NCI-H2196 (cell line): ENCODE results near the gene EVA1A.

Experiments
- DNase-seq: peaks from one replicate; lab custom pipeline; 2025; ENCODE audit not compliant: unreplicated experiment; lab: John Stamatoyannopoulos, UW

EVA1A gene

DNA sequence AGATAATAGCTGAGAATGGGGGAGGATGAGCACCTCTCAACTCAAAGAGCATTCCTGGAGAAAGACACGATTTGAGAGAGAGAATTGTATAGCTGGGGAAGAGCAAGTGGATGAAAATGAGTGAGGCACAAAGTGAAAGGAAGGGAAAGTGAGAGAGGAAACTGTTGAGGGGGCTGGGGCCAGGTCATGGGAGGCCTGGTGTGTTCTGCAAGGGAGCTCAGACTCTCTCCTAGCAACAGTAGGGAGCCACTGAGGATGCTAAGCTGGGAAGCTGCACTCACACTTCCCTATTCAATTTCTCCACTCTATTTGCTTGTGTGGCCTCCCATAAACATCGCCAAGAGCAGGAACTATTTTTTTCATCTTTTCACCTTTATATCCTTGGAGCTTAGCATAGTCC lies 14.8 kb downstream of the EVA1A start:
- no peak for DNase-seq

GRCh38 chr2:75545387-75545786 lies 15.4 kb downstream of the EVA1A start:
- DNase-seq: no peak

DNA sequence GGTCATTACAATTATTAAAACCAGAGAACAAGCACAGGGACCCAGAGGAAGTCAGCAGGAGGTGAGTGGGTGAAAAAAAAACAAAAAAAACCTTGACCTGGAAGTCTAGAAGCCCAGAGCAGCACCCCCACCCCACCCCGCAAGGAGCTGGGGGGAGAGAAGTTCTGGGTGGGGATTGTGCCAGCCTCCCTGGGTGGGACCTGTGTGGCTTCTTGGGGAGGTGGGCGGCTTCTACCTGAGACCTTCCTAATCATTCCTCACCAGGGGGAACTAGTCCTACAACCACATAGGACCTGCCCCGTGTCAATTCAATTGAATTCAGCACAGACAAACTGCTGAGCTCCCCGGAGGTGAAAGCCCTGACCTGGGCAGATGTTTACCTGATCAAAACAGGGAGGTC lies 17.3 kb downstream of the EVA1A start:
- DNase-seq: no peak

GRCh38 chr2:75541430-75541829 lies 19.3 kb downstream of the EVA1A start:
- DNase-seq: no peak

- no peak for DNase-seq
Observed at GRCh38 chr2:75540994-75541393, 19.7 kb downstream of the EVA1A start.

DNA sequence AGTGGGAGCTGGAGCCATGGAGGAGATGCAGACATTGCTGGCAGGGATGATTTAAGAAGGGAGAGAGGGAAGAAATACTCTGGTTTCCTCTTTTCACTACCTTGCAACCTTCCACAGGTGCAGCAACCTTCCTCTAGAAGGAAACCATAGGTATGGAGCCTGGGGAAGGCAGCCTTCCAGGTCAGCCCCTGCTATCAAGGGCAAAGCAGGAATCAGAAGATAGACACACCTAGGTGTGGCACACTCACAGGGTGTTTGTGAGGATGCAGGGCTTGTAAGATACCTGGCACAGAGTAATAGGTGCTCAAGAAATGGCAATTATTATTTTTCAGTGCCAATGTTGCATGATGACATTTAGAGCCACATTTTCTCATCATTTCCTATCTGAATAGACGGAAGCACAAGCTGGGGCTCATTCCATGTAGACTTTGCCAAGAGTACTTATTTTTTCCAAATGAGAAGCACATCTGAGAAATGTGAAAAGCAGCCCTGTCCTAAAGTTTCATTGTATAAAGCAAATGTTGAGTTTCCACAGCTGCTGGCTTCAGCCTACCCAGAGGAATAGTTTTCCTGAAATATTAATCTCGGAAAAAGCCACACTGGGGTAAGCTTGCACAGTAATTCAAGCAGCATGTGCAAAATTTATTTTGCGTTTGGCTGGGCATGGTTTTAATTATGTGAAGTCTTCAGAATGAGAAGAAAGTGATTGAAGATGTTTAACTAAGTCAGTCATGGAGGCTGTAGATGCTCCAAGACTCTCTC lies 20.6 kb downstream of the EVA1A start:
- DNase-seq: no peak

- DNase-seq: no peak
Observed at GRCh38 chr2:75538521-75539490, 21.9 kb downstream of the EVA1A start.

DNA sequence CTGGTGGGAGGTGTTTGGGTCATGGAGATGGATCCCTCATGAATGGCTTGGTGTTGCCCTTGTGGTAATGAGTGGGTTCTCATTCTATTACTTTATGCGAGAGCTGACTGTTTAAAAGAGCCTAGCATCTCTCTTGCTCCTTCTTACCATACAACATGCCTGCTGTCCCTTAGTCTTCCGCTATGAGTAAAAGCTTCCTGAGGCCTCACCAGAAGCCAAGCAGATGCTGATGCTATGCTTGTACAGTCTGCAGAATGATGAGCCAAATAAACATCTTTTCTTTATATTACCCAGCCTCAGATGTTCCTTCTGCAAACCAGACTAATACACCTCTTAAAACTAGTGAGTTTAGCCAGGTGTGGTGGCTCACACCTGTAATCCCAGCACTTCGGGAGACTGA lies 23.1 kb downstream of the EVA1A start:
- DNase-seq: no peak

DNA sequence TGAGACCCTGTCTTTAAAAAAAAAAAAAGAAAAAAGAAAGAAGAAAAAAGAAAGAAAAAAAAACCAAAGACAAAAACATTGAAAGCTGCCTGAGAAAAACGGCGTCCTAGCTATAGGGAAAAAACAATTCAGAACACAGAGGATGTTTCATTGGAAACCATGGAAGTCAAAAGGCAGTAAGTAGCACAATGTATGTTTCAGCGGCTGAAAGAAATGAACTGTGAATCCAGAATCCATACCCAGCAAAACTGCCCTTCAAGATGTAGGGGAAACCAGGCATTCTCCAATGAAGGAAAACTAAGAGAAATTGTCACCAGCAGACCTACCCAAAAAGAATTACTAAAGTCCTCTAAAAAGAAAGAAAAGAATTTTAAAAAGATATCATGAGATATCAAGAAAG lies 27.6 kb downstream of the EVA1A start:
- no peak for DNase-seq

GRCh38 chr2:75532488-75532887 lies 28.3 kb downstream of the EVA1A start:
- DNase-seq: no peak

DNA sequence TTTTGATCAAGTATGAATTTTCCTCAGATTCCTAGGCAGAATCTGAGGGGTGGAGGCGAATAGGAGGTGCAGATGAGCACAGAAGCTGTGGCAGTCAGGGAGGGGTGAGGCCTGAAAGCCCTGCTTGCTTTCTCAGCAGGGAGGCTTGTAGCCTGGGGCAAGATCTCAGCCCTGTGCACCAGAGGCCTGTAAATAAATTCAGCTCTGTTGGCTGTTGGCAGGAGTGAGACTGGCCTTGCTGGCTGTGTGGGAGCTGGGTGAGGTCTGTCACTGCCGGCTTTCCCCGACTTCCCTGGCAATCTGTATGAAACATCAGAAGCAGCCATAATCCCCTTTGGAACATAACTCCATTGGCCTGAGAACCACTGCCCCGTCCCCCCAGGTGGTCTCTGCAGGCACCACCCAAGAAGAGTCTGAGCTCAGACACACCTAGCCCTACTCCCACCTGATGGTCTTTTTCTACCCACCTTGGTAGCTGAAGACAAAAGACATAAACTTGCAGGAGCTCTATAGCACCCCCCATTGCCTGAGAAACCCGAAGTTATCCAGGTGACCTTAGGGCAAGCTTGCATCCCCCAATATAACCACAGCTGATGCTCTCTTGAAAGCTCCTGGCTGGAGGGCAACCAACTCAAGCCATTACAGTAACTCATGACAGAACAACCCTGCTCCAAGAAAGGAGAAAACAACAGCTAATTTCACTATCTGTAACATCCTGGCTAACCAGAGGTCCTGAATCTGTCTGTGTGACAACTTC lies 32.3 kb downstream of the EVA1A start:
- peak; percentile 0 for DNase-seq

- DNase-seq: no peak
Observed at GRCh38 chr2:75527676-75528075, 33.1 kb downstream of the EVA1A start.

- DNase-seq: no peak
Observed at GRCh38 chr2:75526842-75527241, 33.9 kb downstream of the EVA1A start.

DNA sequence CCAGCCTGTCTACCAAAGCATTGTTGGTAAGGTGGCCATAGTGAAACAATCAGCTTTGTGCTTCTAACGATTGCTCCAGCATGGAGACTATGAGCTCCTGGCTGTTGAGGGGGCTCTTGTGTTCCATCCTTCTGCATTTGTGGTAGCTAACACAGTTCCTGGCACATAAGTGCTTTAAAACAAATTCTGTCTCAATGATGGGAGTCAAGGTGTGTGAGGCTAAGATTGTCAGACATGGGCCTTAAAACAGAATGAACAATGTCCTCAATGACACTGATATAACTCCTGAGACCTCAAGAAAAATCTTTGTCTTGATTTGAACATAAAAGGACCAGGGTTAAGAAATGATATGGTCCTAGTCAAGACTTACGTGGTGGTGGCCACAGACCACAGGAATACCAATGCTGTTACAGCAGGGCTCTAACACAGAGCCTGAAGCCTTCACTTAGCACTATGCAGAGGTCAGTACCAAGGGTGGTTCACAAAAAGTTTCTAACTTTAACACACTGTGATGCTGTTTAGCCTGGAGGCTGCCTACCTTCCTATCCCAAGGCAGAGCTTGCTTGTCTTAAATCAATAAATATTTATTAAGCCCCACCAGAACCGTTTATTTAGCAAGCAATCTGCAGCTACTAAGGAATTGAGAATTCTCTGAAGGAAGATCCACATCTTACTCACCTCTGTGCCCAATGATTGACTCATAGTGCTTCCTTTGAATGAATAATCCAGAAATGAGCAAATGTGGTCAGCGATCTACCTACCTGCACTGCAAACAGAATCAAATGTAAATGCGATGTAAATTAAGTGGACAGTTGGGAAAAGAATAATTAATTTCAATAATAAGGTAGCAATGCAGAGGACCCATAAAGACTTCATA lies 35.1 kb downstream of the EVA1A start:
- DNase-seq: no peak

DNA sequence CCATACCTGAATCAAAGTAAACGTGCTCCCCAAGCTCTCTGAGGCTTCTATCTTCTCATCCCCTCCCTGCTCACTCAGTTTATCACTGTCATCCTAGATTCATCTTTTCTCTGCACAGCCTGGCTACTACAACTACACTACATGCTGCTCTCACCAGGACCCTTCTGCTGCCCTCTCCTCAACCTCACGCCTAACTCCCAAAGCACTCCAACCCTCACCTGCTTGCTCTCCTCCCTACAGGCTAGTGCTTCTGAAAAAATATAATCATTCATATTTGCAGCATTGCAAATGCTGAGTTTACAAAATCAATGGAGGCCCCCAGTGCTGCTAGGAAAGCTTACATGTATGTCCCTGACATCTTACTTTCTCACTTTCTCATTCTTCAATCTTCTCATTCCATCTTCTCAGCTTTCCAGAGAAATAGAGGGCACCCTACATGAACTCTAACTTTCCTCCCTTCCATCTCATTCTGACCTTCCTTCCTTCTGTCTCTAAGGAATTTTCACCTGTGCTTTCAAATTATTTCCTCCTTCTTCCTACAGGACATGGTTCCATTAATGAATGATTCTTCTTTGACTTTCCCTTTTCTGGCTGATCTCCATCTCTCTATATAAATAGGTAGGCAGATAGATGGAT lies 36.3 kb downstream of the EVA1A start:
- no peak for DNase-seq

- peak; percentile 14 for DNase-seq
Observed at GRCh38 chr2:75523313-75524275, 37.1 kb downstream of the EVA1A start.

DNA sequence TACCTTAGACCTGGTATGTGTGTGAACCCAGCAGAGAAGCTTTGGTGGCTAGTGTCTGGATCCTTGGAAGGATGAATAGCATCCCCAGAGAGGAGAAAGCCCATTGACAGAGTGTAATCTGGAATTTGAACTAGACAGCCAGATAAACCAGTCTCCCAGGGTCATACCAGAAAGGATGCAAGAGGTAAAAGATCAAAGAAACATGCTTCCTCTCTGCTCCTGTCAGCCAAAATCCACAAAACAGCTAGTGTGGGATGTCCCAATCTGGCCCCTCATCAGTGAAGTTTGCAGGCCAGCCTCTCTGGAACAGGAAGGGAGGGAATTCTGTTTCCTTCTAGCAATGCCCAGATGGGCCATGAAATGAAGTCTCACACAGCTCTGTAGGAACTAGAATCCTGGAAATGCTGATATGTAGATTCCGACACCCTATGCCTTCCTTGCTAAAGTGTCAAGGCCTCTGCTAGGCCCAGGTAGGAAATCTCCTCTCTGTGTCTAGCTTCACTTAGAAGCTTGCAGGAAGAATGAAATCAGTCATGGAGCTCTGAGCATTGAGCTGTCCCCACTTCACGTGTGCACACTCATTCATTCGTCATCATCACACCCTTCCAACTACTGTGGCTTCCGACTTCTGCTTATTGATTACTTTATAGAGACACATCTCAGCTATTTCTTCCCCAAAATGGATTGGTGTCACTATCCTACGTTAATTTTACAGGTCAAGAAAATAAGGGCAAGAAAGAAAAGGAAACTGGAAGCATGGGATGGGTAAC lies 38.0 kb downstream of the EVA1A start:
- no peak for DNase-seq

DNA sequence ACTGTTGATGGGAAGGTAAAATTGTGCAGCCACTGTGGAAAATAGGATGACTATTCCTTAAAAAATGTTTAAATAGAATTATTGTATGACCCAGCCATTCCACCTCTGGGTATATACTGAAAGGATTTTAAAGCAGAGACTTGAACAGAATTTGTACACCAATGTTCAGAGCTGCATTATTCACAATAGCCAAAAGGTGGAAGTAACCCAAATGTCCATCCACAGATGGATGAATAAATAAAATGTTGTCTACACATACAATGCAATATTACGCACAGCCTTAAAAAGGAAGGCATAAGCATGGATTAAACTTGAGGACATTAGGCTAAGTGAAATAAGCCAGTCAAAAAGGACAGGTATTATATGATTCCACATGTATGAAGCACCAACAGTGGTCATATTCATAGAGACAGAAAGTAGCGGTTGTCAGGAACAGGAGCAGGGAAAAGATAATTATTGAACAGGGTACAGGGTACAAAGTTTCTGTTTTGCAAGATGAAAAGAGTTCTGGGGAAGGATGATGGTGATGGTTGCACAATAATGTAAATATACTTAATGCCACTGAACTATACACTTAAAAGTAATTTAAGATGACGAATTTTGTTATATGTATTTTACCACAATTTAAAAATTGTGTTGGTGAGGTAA lies 39.4 kb downstream of the EVA1A start:
- DNase-seq: no peak
